Measurements from ENCODE around the gene AK6. TPM values are rescaled to one million over a fixed set of nuclear protein-coding genes. Genes with fewer than 3 reads are reported as not detected.

Gene AK6
- total and polyA plus RNA-seq, 10 of the 15 experiments (the other 5 are each of a cell fraction or from before 2014, with no cell fraction given): 45.2 to 446 (median 86.6) TPM

GRCh38 chr5:69369340-69370121, at the start of gene AK6, which contains the start of the genes RAD17 and TAF9 (continued):
- no peak for TF ChIP-seq ATF2 (IDR thresholded peaks at IDR 0.05; ENCODE audit: low read length)
- TF ChIP-seq TBL1XR1 (IDR thresholded peaks at IDR 0.05; ENCODE audit: low read depth, low read length): peak; percentile 39; the same call in 1 of the 2 replicates
- peak; percentile 89; the same call in 1 of the 2 replicates for TF ChIP-seq RB1 (IDR thresholded peaks at IDR 0.05; ENCODE audit: borderline replicate concordance)
- no peak for TF ChIP-seq MTA2 (IDR thresholded peaks at IDR 0.05; ENCODE audit: low read depth)
- no peak for TF ChIP-seq RFX5 (IDR thresholded peaks at IDR 0.05; ENCODE audit: low read depth, low read length)
- no peak for TF ChIP-seq MEF2A (IDR thresholded peaks at IDR 0.05; ENCODE audit: insufficient read depth, low read depth, low read length)
- TF ChIP-seq CBFB (IDR thresholded peaks at IDR 0.05; ENCODE audit: low read depth): 0 out of 2 replicates have a peak, but pooled peaks have one; percentile 68
- no peak for TF ChIP-seq CEBPZ (IDR thresholded peaks at IDR 0.05; ENCODE audit: low read depth, low read length)
- no peak for TF ChIP-seq SREBF2 (IDR thresholded peaks at IDR 0.05; ENCODE audit: low read length)
- peak; percentile 49; the same call in 1 of the 2 replicates for TF ChIP-seq ATF3 (IDR thresholded peaks at IDR 0.05; ENCODE audit: borderline replicate concordance, extremely low read depth, low read depth, low read length)
- TF ChIP-seq CHD1 (IDR thresholded peaks at IDR 0.05; ENCODE audit: low read depth, low read length): no peak
- TF ChIP-seq RAD21 (IDR thresholded peaks at IDR 0.05; ENCODE audit: insufficient read depth, low read depth, low read length): no peak
- TF ChIP-seq CEBPB (IDR thresholded peaks at IDR 0.05; ENCODE audit: borderline replicate concordance in 1 of 2, low read depth in 2 of 2, low read length in 2 of 2): no peak
- peak; percentile 99 for TF ChIP-seq ZNF207 (IDR thresholded peaks at IDR 0.05; ENCODE audit: borderline replicate concordance)
- TF ChIP-seq MAX (IDR thresholded peaks at IDR 0.05; ENCODE audit: low read depth, low read length): peak; percentile 92
- no peak for TF ChIP-seq HDAC2 (IDR thresholded peaks at IDR 0.05)
- TF ChIP-seq STAT3 (IDR thresholded peaks at IDR 0.05; ENCODE audit: low read depth, low read length): no peak
- peak; percentile 62 for TF ChIP-seq TCF3 (IDR thresholded peaks at IDR 0.05; ENCODE audit: borderline replicate concordance, insufficient read depth, low read depth, low read length)
- no peak; the same call in 1 of the 2 replicates for TF ChIP-seq SIN3A (IDR thresholded peaks at IDR 0.05; ENCODE audit: low read depth, low read length)
- no peak for TF ChIP-seq JUND (IDR thresholded peaks at IDR 0.05; ENCODE audit: low read depth, low read length)
- peak; percentile 73; the same call in 1 of the 2 replicates for TF ChIP-seq SMARCA5 (IDR thresholded peaks at IDR 0.05)
- TF ChIP-seq EED (IDR thresholded peaks at IDR 0.05; ENCODE audit: low read depth): peak; percentile 27; the same call in 1 of the 2 replicates
- TF ChIP-seq SKIL (IDR thresholded peaks at IDR 0.05; ENCODE audit: low read depth, poor library complexity, severe bottlenecking): no peak

All from GM12878 (cell line).